Body of pancreas (tissue), 4 donors: Measurements from ENCODE around the gene NPS. TPM values are rescaled to one million over a fixed set of nuclear protein-coding genes. Genes with fewer than 3 reads are reported as not detected.

Experiments
- ATAC-seq: fragments of 150-250 bp; one replicate; pipeline ENCODE4 v1.9.1; 2016
- DNase-seq, 4 donors: peaks; one replicate each; pipeline ENCODE4 v3.0.0-alpha.2; 2019
- H3K27ac ChIP-seq, 4 donors: fragments of 200-600 bp; sonication (generic); 1 replicate in 3 of 4; 2 replicates in 1 of 4; pipeline versions ENCODE4 v1.5.1 to v1.6.1; 2016 to 2019; ENCODE audit warnings: mild to moderate bottlenecking in 1 of 4, mixed read lengths in 1 of 4, moderate library complexity in 1 of 4
- H3K27me3 ChIP-seq, 2 donors: fragments of 200-600 bp; sonication (generic); one replicate each; pipeline ENCODE4 v1.6.0; 2016; ENCODE audit warnings: mild to moderate bottlenecking in 1 of 2
- H3K36me3 ChIP-seq, 2 donors: fragments of 200-600 bp; sonication (generic); replicated peaks in 1 of 2; 2 replicates each; pipeline ENCODE4 v1.5.1; 2016; ENCODE audit warnings: low read depth in 2 of 2; ENCODE audit not compliant: insufficient read depth in 1 of 2
- H3K4me1 ChIP-seq: fragments of 200-600 bp; sonication (generic); one replicate; pipeline ENCODE4 v1.6.0; 2016
- H3K4me3 ChIP-seq, 2 donors: fragments of 200-600 bp; sonication (generic); 1 replicate in 1 of 2; 2 replicates in 1 of 2; pipeline ENCODE4 v1.5.1; 2016 to 2019
- H3K9me3 ChIP-seq, 3 donors: fragments of 200-600 bp; sonication (generic); 1 replicate in 2 of 3; 2 replicates in 1 of 3; pipeline ENCODE4 v1.5.1; 2016
- POLR2A ChIP-seq, 3 donors: fragments of 450-650 bp; IDR thresholded peaks; one replicate each; pipeline ENCODE4 v1.6.1; 2016; ENCODE audit warnings: antibody characterized with exemption in 3 of 3, mild to moderate bottlenecking in 2 of 3
- whole genome bisulfite sequencing, 2 donors: methylation state at CpG; one replicate each; pipeline ENCODE4 v1.1.5; 2017; 5-methylcytosine and 5-hydroxymethylcytosine counted together
- intact Hi-C: fragments of 100-400 bp; cut with DNase I; formaldehyde crosslinking; loops from one replicate; pipeline ENCODE4 v1.15.1; 2023
- total RNA-seq, 2 donors: library from RNA; depleted of rRNA; stranded (reverse); fragments of >200 nt; gene quantifications; one replicate each; pipeline ENCODE4 v1.1.0, GENCODE V29; 2016
- TF ChIP-seq, protein P1 (sequence below), 7 experiments: fragments of 450-650 bp in 4 of 7; fragments of 200-600 bp in 3 of 7; sonication (generic) in 3 of 7; IDR thresholded peaks; one replicate each; pipeline ENCODE4 v1.5.1; 2016 to 2019; ENCODE audit warnings: antibody characterized with exemption in 7 of 7

The NPS gene
- total RNA-seq, 2 donors from 2014 or later = not detected

DNA sequence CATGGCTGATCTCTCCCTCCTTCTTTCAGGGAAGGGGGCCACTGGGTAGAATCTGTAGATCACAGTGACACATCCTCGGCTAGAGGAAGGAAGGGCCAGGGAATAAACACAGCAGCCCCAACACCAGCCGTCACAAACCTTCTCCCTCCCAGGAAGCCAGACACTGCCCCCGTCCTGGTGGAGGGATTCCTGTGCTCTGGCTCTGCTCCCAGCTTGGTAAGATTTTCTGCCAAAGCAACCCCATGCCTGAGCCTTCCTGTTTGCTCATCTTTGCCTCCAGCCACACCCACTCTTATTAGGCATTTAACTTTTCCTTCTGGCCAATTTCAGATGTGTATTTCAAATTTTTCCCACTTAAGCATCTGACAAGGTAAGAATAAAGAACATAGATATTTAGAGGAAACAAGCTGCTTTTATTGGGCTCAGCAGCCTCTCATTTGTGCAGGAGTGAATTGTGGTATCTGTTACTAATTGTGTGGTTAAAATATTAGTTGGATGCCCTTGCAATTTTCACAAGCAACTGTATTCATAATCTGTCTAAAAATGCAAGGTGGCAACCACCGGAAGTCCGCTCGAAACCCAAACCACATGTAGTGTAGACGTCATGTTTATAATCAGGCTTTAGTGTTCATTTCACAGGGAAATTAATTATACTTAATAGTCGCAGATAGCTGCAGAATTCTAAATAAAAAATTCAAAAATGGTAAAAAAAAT is 13.2 kb upstream of the NPS start:
- Histone ChIP-seq H3K9me3 (no peaks in the 10 kb centered on the region), H3K4me1 (no peaks in the 10 kb centered on the region), H3K36me3 (no peaks in the 10 kb centered on the region), H3K27me3 (no peaks in the 10 kb centered on the region), H3K4me3 (no peak overlapping the region), H3K27ac (no peak overlapping the region)
- 57 to 59% methylated on average over 8 of the region's 8 CpGs for WGBS, 2 donors
- intact Hi-C loops = no loop called here
- DNase-seq = no peak
- ATAC-seq = no peak
- TF ChIP-seq, protein P1, sequence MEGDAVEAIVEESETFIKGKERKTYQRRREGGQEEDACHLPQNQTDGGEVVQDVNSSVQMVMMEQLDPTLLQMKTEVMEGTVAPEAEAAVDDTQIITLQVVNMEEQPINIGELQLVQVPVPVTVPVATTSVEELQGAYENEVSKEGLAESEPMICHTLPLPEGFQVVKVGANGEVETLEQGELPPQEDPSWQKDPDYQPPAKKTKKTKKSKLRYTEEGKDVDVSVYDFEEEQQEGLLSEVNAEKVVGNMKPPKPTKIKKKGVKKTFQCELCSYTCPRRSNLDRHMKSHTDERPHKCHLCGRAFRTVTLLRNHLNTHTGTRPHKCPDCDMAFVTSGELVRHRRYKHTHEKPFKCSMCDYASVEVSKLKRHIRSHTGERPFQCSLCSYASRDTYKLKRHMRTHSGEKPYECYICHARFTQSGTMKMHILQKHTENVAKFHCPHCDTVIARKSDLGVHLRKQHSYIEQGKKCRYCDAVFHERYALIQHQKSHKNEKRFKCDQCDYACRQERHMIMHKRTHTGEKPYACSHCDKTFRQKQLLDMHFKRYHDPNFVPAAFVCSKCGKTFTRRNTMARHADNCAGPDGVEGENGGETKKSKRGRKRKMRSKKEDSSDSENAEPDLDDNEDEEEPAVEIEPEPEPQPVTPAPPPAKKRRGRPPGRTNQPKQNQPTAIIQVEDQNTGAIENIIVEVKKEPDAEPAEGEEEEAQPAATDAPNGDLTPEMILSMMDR (IDR thresholded peaks at IDR 0.05) = no peak
- TF ChIP-seq POLR2A (IDR thresholded peaks at IDR 0.05) = no peak

DNA sequence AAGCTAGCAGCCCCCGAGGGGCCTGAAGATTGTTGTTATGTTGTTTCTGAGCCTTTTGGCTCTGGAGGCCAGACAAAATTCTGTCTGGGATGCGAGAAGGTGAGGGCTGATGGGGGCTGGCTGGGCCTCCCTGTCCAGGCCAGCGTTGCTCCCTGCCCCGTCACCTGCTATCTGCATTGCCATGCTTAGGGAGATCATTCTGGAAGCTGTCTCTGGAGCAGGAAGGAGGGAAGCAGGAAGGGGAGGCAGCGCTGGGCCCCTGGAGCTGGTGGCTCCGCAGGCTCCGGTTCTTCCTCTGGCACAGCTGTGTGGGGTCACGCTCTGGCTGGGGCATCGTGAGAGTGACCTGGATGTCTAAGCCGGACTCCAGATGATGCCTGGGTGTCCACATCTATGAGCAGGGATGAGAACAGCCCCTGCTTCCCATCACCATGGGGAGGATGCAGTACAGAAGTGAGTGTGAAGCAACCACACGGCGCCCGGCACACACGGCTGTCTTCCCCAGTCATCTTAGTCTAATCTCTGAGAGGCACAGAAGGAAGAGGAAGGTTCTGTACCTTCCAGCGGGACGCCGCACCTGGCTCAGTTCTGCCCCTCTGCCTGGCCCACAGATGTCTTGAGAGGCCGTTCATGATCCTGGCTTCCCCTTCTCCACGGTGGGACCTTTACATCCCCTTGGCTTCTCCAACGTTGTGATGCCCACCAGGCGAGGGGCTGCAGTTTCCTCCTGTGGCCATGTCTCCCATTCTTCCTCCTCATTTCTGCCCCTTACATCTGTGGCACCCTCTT is 11.9 kb upstream of the NPS start:
- no peak for ATAC-seq
- H3K4me3 ChIP-seq = no peak overlapping the region
- intact Hi-C loops = no loop called here
- H3K27me3 ChIP-seq = no peaks in the 10 kb centered on the region
- H3K4me1 ChIP-seq = no peaks in the 10 kb centered on the region
- no peak overlapping the region for H3K27ac ChIP-seq
- WGBS, 2 donors = 78 to 79% methylated on average over 19 to 21 of the region's 21 CpGs
- TF ChIP-seq POLR2A (IDR thresholded peaks at IDR 0.05) = no peak
- TF ChIP-seq, protein P1 (IDR thresholded peaks at IDR 0.05) = no peak
- H3K9me3 ChIP-seq = no peaks in the 10 kb centered on the region
- no peak for DNase-seq
- H3K36me3 ChIP-seq = no peaks in the 10 kb centered on the region

DNA sequence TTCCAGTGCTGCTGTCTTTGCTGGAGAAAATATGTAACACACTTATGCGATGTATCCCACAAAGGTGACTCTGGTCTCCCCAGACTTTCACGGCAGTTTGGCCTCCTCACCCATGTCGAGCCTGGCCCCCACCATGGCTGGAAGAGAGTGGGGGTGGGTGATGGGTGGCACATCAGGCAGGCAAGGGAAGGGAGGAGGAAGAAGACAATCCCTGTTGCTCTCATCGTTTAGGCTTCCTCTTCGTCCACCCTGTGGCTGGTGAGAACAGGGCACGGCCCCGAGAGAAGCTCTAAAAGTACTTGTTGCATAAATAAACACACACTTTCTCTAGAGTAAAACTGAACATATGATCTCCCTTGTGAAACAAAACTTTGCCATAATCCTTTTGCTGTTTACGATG is 11.2 kb upstream of the NPS start:
- Histone ChIP-seq H3K4me3 (no peak overlapping the region), H3K36me3 (no peaks in the 10 kb centered on the region), H3K27me3 (no peaks in the 10 kb centered on the region), H3K9me3 (no peaks in the 10 kb centered on the region), H3K4me1 (no peaks in the 10 kb centered on the region), H3K27ac (no peak overlapping the region)
- WGBS, 2 donors = 71 to 72% methylated on average over 8 of the region's 8 CpGs
- ATAC-seq (no peak), DNase-seq (no peak)
- TF ChIP-seq, protein P1 (IDR thresholded peaks at IDR 0.05) = no peak
- no peak for TF ChIP-seq POLR2A (IDR thresholded peaks at IDR 0.05)
- intact Hi-C loops = no loop called here

DNA sequence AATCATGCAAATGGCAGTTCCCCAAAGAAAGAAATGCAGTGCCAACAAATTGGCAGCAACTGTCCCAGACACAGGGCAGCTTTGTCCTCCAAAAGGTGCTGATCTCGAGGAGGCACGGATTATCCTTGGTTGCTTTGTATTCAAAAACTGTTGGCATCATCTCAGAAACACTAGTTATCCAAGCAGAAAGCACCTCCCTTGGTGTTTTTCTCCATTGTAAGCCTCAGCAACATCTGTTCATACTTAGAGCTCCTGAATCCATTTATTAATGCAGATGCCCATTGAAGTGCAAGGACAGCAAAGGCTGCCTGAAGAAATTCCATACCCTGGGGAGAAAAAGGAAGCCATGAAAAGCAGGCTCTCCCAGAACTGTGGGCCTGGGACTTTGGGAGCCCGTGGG is 1.1 kb upstream of the NPS start:
- TF ChIP-seq POLR2A (IDR thresholded peaks at IDR 0.05) = no peak
- TF ChIP-seq, protein P1 (IDR thresholded peaks at IDR 0.05) = no peak
- ATAC-seq (no peak), DNase-seq (no peak)
- no peaks in the 10 kb centered on the region for H3K36me3 ChIP-seq
- no peaks in the 10 kb centered on the region for H3K27me3 ChIP-seq
- no peak overlapping the region for H3K4me3 ChIP-seq
- no peaks in the 10 kb centered on the region for H3K4me1 ChIP-seq
- no peak overlapping the region for H3K27ac ChIP-seq
- H3K9me3 ChIP-seq = peaks cover 0 to 4% (median 0%) of the 10 kb centered on the region in 3 donors
- intact Hi-C loops = no loop called here
- 53 to 77% methylated on average over 3 of the region's 3 CpGs for WGBS, 2 donors
